GM18873 (cell line): ENCODE measurements around the gene KIF4B.

Source experiments
- ATAC-seq: cut with Tn5 transposase; IDR thresholded peaks from one replicate; pipeline ENCODE4 v1.9.1; 2021; ENCODE audit warnings: mild to moderate bottlenecking, moderate library complexity, moderate number of reproducible peaks; ENCODE audit not compliant: unreplicated experiment, low FRiP score

The KIF4B gene

GRCh38 chr5:155052532-155052931 lies 39.0 kb downstream of the KIF4B start:
- no peak for ATAC-seq

- no peak for ATAC-seq
Measured at GRCh38 chr5:155053501-155053900, 39.9 kb downstream of the KIF4B start.

GRCh38 chr5:155056644-155057269 lies 43.2 kb downstream of the KIF4B start:
- ATAC-seq: no peak

- no peak for ATAC-seq
Measured at GRCh38 chr5:155057626-155058025, 44.1 kb downstream of the KIF4B start.

GRCh38 chr5:155064580-155064979 lies 51.0 kb downstream of the KIF4B start:
- no peak for ATAC-seq

GRCh38 chr5:155066886-155067595 lies 53.5 kb downstream of the KIF4B start:
- no peak for ATAC-seq
